B cell (primary cell): ENCODE results near the gene LBR. TPM values are rescaled to one million over a fixed set of nuclear protein-coding genes. Genes with fewer than 3 reads are reported as not detected.

Experiments
- ATAC-seq: fragments of 200-7000 bp; cut with Tn5 transposase; one replicate; pipeline ENCODE4 v1.10.0; 2021; ENCODE audit warnings: low read depth, mild to moderate bottlenecking, moderate number of reproducible peaks, moderate library complexity
- CTCF ChIA-PET: fragments of 350-600 bp; sonication (Branson Sonifier 250); formaldehyde crosslinking; loops from one replicate; lab custom pipeline; 2021; ENCODE audit warnings: antibody characterized with exemption, inconsistent platforms; lab: Charles Lee
- POLR2A ChIA-PET: fragments of 350-600 bp; sonication (Branson Sonifier 250); formaldehyde crosslinking; loops from one replicate; lab custom pipeline; 2021; ENCODE audit warnings: antibody characterized with exemption; lab: Charles Lee
- DNase-seq: peaks from one replicate; pipeline ENCODE4 v3.0.0; 2013
- H2AFZ ChIP-seq: 2 replicates; pipeline ENCODE4 v1.6.1; 2012; ENCODE audit warnings: mild to moderate bottlenecking, low read depth, low read length; ENCODE audit not compliant: insufficient read depth, poor library complexity, severe bottlenecking
- H3K27ac ChIP-seq, 2 donors: 1 replicate in 1 of 2; 2 replicates in 1 of 2; pipeline ENCODE4 v1.5.1; 2012 to 2013; ENCODE audit warnings: low read length in 2 of 2, mild to moderate bottlenecking in 2 of 2, moderate library complexity in 1 of 2
- H3K27me3 ChIP-seq, 4 experiments: fragments of 200-600 bp in 1 of 4; sonication (generic) in 1 of 4; replicated peaks in 1 of 4; 1 replicate in 2 of 4; 2 replicates in 2 of 4; pipeline versions ENCODE4 v1.6.1 to v1.7.0; 2013 to 2016; ENCODE audit warnings: low read length in 3 of 4, mild to moderate bottlenecking in 2 of 4, mixed read lengths in 1 of 4, moderate library complexity in 1 of 4; ENCODE audit not compliant: insufficient read depth in 4 of 4, control insufficient read depth in 3 of 4; ENCODE audit errors: control extremely low read depth in 1 of 4
- H3K36me3 ChIP-seq, 2 experiments: replicated peaks in 1 of 2; 1 replicate in 1 of 2; 2 replicates in 1 of 2; pipeline versions ENCODE4 v1.6.1 to v1.7.1; 2013; ENCODE audit warnings: low read length in 1 of 2; ENCODE audit not compliant: insufficient read depth in 2 of 2, control insufficient read depth in 1 of 2; ENCODE audit errors: control extremely low read depth in 1 of 2, extremely low read depth in 1 of 2
- H3K4me1 ChIP-seq, 2 donors: fragments of 200-600 bp in 1 of 2; sonication (generic) in 1 of 2; 1 replicate in 1 of 2; 2 replicates in 1 of 2; pipeline versions ENCODE4 v1.5.1 to v1.6.1; 2013 to 2017; ENCODE audit warnings: low read length in 2 of 2; ENCODE audit not compliant: control insufficient read depth in 2 of 2, insufficient read depth in 2 of 2
- H3K4me2 ChIP-seq: replicated peaks from 2 replicates; pipeline ENCODE3; 2012; ENCODE audit warnings: mild to moderate bottlenecking, low read depth, low read length; ENCODE audit not compliant: poor library complexity, severe bottlenecking
- H3K4me3 ChIP-seq, 5 experiments: fragments of 200-600 bp in 1 of 5; sonication (generic) in 1 of 5; 1 replicate in 3 of 5; 2 replicates in 2 of 5; pipeline versions ENCODE4 v1.5.1 to v1.7.0; 2011 to 2016; ENCODE audit warnings: low read length in 4 of 5, mild to moderate bottlenecking in 4 of 5, low read depth in 2 of 5, control low read depth in 1 of 5, moderate library complexity in 1 of 5; ENCODE audit not compliant: insufficient read depth in 1 of 5; ENCODE audit errors: control extremely low read depth in 1 of 5, extremely low read depth in 1 of 5
- H3K79me2 ChIP-seq: fragments of 200-600 bp; sonication (generic); one replicate; pipeline ENCODE4 v1.6.0; 2016; ENCODE audit warnings: low read length; ENCODE audit not compliant: control insufficient read depth, insufficient read depth
- H3K9ac ChIP-seq: fragments of 200-600 bp; sonication (generic); 2 replicates; pipeline ENCODE4 v1.6.1; 2017; ENCODE audit warnings: mild to moderate bottlenecking, low read length, moderate library complexity
- H3K9me3 ChIP-seq, 3 donors: one replicate each; pipeline versions ENCODE4 v1.6.1 to v1.7.1; 2013; ENCODE audit warnings: low read length in 2 of 3; ENCODE audit not compliant: control insufficient read depth in 2 of 3, insufficient read depth in 1 of 3; ENCODE audit errors: control extremely low read depth in 1 of 3
- H4K20me1 ChIP-seq: 2 replicates; pipeline ENCODE4 v1.6.0; 2012; ENCODE audit warnings: mild to moderate bottlenecking, low read length; ENCODE audit not compliant: insufficient read depth, control insufficient read depth, poor library complexity, severe bottlenecking
- H3K27ac Mint-ChIP-seq: one replicate; pipeline ENCODE4 v1.8.0; 2021; ENCODE audit warnings: mixed read lengths
- H3K27me3 Mint-ChIP-seq: one replicate; pipeline ENCODE4 v1.8.0; 2021; ENCODE audit warnings: mixed read lengths
- H3K4me1 Mint-ChIP-seq: one replicate; pipeline ENCODE4 v1.8.0; 2021; ENCODE audit warnings: mixed read lengths
- H3K4me3 Mint-ChIP-seq: one replicate; pipeline ENCODE4 v1.8.0; 2021; ENCODE audit warnings: mixed read lengths
- H3K9me3 Mint-ChIP-seq: one replicate; pipeline ENCODE4 v1.8.0; 2022; ENCODE audit warnings: mixed read lengths; ENCODE audit not compliant: insufficient read depth
- CTCF ChIP-seq: fragments of 200-600 bp; IDR thresholded peaks from one replicate; pipeline ENCODE4 v1.8.0; 2022; ENCODE audit warnings: antibody characterized with exemption, mild to moderate bottlenecking
- EZH2 ChIP-seq: IDR thresholded peaks from 2 replicates; pipeline ENCODE4 v1.6.1; 2012; ENCODE audit warnings: borderline replicate concordance, low read depth, mild to moderate bottlenecking, moderate library complexity, low read length; ENCODE audit not compliant: insufficient read depth, poor library complexity, severe bottlenecking
- WGBS: methylation state at CpG from one replicate; pipeline ENCODE4 v1.1.5; 2013; ENCODE audit warnings: missing lambda C conversion rate; ENCODE audit not compliant: insufficient coverage; 5-methylcytosine and 5-hydroxymethylcytosine counted together
- intact Hi-C: fragments of 100-400 bp; cut with micrococcal nuclease; formaldehyde crosslinking; loops from one replicate; pipeline ENCODE4 v1.10.0; 2022
- polyA plus RNA-seq: library from polyadenylated mRNA; depleted of rRNA; stranded (reverse); fragments of >200 nt; gene quantifications from 2 replicates; pipeline ENCODE4 v1.2.3, GENCODE V29; 2012
- total RNA-seq, 2 donors: library from RNA; stranded (reverse); fragments of 120-200 nt in 1 of 2; gene quantifications; 1 replicate in 1 of 2; 2 replicates in 1 of 2; pipeline versions ENCODE4 v1.2.3 to v1.2.4, GENCODE V29; 2013 to 2022

The LBR gene
- total and polyA plus RNA-seq, 2 donors (not counting 1 experiment from before 2014, with no cell fraction given): 19.3 to 167 TPM

- ATAC-seq (no peak), DNase-seq (no peak)
- Histone ChIP-seq H3K27me3 (no peaks in the 10 kb centered on the region), H3K4me1 (no peaks in the 10 kb centered on the region), H2AFZ (no peak overlapping the region), H3K4me2 (no peak overlapping the region), H4K20me1 (no peaks in the 10 kb centered on the region), H3K9ac (no peak overlapping the region), H3K4me3 (no peak overlapping the region), H3K9me3 (no peaks in the 10 kb centered on the region), H3K36me3 (peaks cover 1 to 21% of the 10 kb centered on the region in 2 experiments), H3K27ac (no peak overlapping the region), H3K79me2 (no peaks in the 10 kb centered on the region)
- intact Hi-C loops: no loop called here
- H3K27me3 Mint-ChIP-seq: no peaks in the 10 kb centered on the region
- no CpG with 5 or more reads among the region's 2 CpGs for WGBS
- CTCF ChIA-PET: no interaction called here
- H3K4me3 Mint-ChIP-seq: no peak overlapping the region
- POLR2A ChIA-PET: no interaction called here
- no peak overlapping the region for H3K27ac Mint-ChIP-seq
- no peaks in the 10 kb centered on the region for H3K9me3 Mint-ChIP-seq
- no peaks in the 10 kb centered on the region for H3K4me1 Mint-ChIP-seq
- TF ChIP-seq EZH2: no peak
- TF ChIP-seq CTCF: no peak
These were observed 31.5 kb downstream of the LBR start for GRCh38 chr1:225396357-225396756.

GRCh38 chr1:225389843-225390242, 38.0 kb downstream of the LBR start:
- Mint-ChIP-seq H3K4me3 (no peak overlapping the region), H3K27me3 (no peaks in the 10 kb centered on the region), H3K9me3 (no peaks in the 10 kb centered on the region), H3K27ac (no peak overlapping the region), H3K4me1 (no peaks in the 10 kb centered on the region)
- no peak overlapping the region for H3K9ac ChIP-seq
- TF ChIP-seq EZH2 (no peak), CTCF (no peak)
- H3K36me3 ChIP-seq: no peaks in the 10 kb centered on the region
- no peak for ATAC-seq
- H4K20me1 ChIP-seq: no peaks in the 10 kb centered on the region
- H3K4me1 ChIP-seq: no peaks in the 10 kb centered on the region
- H3K27me3 ChIP-seq: no peaks in the 10 kb centered on the region
- WGBS: 81% methylated on average over 3 of the region's 4 CpGs
- no peaks in the 10 kb centered on the region for H3K9me3 ChIP-seq
- no peak for DNase-seq
- no peak overlapping the region for H3K4me2 ChIP-seq
- ChIA-PET POLR2A (no interaction called here), CTCF (no interaction called here)
- intact Hi-C loops: no loop called here
- no peak overlapping the region for H2AFZ ChIP-seq
- no peak overlapping the region for H3K27ac ChIP-seq
- H3K4me3 ChIP-seq: no peak overlapping the region
- no peaks in the 10 kb centered on the region for H3K79me2 ChIP-seq
